Rectal smooth muscle tissue (tissue), 1 donor: Measurements from ENCODE around the gene EPN1.

Source experiments
- H3K27ac ChIP-seq: one replicate; pipeline ENCODE4 v1.7.0; 2013; ENCODE audit warnings: low read depth, low read length, inconsistent platforms
- H3K27me3 ChIP-seq: one replicate; pipeline ENCODE4 v1.7.0; 2013; ENCODE audit warnings: low read length; ENCODE audit not compliant: control insufficient read depth, insufficient read depth
- H3K36me3 ChIP-seq: one replicate; pipeline ENCODE4 v1.7.0; 2013; ENCODE audit warnings: low read length; ENCODE audit not compliant: control insufficient read depth, insufficient read depth
- H3K4me1 ChIP-seq: one replicate; pipeline ENCODE4 v1.7.0; 2013; ENCODE audit warnings: low read length; ENCODE audit not compliant: control insufficient read depth, insufficient read depth
- H3K4me3 ChIP-seq: one replicate; pipeline ENCODE4 v1.7.0; 2013; ENCODE audit warnings: low read length
- H3K9ac ChIP-seq: one replicate; pipeline ENCODE4 v1.7.0; 2013; ENCODE audit warnings: low read length

EPN1 gene

DNA sequence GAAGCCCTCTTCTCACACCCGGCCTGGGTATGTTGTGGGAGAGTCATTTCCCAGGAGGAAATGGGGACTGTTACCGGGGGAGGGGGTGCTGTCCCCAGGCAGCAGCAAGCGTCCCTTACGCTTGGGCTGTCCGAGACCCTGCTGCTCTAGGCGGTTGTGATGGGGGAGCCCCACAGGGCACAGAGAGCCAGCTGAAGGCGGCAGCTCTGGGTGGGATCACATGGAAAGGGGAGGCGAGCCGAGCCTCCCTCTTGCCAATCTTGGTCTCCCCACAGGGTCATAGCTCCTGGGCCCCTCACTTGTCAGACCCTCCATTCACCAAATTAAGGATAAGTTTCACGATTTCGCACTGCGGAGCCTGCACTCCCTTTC lies 22.0 kb downstream of the EPN1 start:
- Histone ChIP-seq H3K27me3 (no peaks in the 10 kb centered on the region), H3K4me3 (no peak overlapping the region), H3K36me3 (peaks cover 20% of the 10 kb centered on the region), H3K9ac (no peak overlapping the region), H3K4me1 (no peaks in the 10 kb centered on the region), H3K27ac (no peak overlapping the region)

DNA sequence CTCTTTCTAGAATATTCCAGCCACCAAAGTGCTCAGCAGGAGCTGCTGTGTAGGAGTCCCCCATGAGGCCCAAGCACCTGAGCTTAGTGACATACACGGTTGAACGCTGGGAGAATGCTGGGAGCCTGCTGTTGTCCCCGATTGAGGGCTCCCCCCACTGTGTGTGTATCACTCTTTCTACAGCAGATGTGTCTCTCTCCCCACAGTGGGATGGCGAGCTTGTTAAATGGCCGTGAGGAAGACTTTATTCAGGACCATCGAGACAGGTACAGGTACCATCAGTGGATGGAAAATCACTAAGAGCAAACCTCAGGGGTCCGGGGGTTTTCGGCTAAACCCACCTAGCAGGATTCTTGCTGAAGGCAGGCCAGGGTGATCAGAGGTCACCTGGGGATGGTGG lies 22.7 kb downstream of the EPN1 start:
- H3K4me1 ChIP-seq: no peaks in the 10 kb centered on the region
- H3K27ac ChIP-seq: no peak overlapping the region
- peaks cover 17% of the 10 kb centered on the region for H3K36me3 ChIP-seq
- no peaks in the 10 kb centered on the region for H3K27me3 ChIP-seq
- no peak overlapping the region for H3K4me3 ChIP-seq
- no peak overlapping the region for H3K9ac ChIP-seq

DNA sequence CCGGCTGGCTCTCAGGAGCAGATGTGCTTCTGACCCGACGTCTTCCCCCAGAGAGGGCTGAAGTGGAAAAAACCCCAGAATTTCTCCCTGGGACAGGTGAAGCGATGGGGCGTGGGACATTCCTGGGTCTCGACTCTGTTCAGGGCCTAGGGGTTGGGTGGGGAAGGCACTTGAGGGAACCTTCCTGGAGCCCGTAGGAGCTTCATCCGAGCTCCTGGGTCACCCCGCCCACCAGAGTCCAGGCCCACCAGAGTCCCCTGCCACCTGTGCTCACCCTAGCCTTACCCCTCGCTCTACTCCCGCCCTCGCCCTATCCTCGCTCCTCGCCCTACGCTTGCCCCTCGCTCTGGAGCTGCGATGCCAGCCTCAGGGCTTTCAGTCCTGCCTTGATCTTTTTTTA lies 23.2 kb downstream of the EPN1 start:
- no peak overlapping the region for H3K27ac ChIP-seq
- H3K27me3 ChIP-seq: no peaks in the 10 kb centered on the region
- H3K9ac ChIP-seq: no peak overlapping the region
- H3K36me3 ChIP-seq: peaks cover 12% of the 10 kb centered on the region
- no peak overlapping the region for H3K4me3 ChIP-seq
- no peaks in the 10 kb centered on the region for H3K4me1 ChIP-seq

DNA sequence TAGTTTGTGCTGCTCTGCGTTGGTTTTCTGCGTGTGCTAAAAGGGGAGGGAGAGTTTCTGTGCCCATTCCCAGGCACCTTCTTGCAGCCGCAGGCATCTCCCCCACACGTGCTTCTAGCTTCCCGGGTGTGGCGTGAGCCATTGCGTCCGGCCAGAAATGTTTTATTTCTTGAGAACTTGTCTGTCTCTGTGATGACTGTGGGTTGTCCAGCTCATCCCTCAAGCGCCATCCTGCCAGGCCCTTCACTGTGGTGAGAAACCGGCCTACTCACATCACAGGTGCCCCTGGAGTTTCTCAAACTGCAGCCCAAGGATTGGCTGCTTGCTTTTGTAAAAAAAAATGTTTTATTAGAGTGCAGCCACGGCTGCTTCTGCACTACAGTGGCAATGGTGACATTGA lies 24.2 kb downstream of the EPN1 start:
- no peaks in the 10 kb centered on the region for H3K27me3 ChIP-seq
- H3K36me3 ChIP-seq: peaks cover 11% of the 10 kb centered on the region
- no peak overlapping the region for H3K4me3 ChIP-seq
- no peak overlapping the region for H3K27ac ChIP-seq
- no peak overlapping the region for H3K9ac ChIP-seq
- no peaks in the 10 kb centered on the region for H3K4me1 ChIP-seq

DNA sequence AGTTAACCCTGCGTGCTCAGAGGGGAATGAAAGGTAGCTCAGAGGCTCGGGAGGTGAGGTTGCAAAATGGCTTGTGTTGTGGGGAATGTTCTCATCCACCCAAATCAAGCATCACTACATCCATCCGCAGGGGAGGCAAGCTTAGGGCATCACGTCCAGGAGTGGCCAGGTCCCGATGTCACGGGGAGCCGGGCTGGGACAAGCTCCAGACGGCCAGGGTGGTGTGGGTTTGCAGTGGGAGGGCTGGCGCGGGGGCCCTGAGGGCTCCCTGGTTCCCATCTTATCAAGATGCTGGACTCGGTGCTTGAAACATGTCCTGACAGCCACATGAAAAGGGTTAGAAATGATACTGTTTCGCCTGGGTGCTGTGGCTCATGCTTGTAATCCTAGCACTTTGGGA lies 25.8 kb downstream of the EPN1 start:
- H3K9ac ChIP-seq: no peak overlapping the region
- H3K27ac ChIP-seq: no peak overlapping the region
- H3K27me3 ChIP-seq: no peaks in the 10 kb centered on the region
- peaks cover 7% of the 10 kb centered on the region for H3K36me3 ChIP-seq
- no peaks in the 10 kb centered on the region for H3K4me1 ChIP-seq
- H3K4me3 ChIP-seq: no peak overlapping the region

DNA sequence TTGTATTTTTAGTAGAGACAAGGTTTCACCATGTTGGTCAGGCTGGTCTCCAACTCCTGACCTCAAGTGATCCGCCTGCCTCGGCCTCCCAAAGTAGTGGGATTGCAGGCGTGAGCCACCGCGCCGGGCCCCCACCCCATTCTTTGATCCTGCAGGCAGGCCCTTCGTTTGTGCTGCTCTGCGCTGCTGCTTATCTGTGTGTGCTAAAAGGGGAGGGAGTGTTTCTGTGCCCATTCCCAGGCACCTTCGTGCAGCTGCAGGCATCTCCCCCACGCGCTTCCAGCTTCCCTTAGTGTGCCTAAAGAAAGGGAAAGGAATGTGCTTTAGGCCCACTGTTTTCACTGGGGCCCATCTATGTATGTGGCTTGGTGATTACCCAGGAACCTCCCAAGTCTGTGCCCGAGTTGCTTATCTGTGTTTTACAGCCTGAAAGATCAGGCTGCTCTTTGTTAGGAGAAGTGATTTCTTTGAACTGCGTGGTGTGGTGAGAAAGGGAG lies 27.2 kb downstream of the EPN1 start:
- no peaks in the 10 kb centered on the region for H3K4me1 ChIP-seq
- H3K27ac ChIP-seq: no peak overlapping the region
- H3K4me3 ChIP-seq: no peak overlapping the region
- H3K36me3 ChIP-seq: peaks cover 3% of the 10 kb centered on the region
- H3K27me3 ChIP-seq: no peaks in the 10 kb centered on the region
- H3K9ac ChIP-seq: no peak overlapping the region

DNA sequence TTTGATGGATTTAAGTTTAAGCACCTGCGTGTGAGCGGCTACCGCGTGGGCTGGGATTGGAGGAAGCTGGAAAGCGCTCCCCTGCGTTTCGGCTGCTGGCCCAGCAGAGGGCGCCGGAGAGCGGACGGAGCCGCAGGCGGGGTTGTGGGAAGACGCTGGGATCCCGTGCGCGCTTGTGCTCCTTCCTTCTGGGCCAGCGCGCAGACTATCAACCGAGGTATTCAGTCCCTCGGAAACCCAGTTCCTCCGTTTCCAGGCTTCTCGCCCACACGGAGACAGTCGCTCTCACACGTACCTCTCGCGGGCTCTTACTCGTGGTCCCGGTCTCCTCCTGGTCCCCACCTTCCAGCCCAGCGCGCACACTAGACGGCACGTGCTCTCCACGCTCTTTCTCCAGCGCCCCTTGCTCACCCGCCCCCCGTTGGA lies 28.8 kb downstream of the EPN1 start:
- H3K9ac ChIP-seq: no peak overlapping the region
- no peaks in the 10 kb centered on the region for H3K27me3 ChIP-seq
- no peak overlapping the region for H3K4me3 ChIP-seq
- peaks cover 3% of the 10 kb centered on the region for H3K36me3 ChIP-seq
- no peak overlapping the region for H3K27ac ChIP-seq
- no peaks in the 10 kb centered on the region for H3K4me1 ChIP-seq

DNA sequence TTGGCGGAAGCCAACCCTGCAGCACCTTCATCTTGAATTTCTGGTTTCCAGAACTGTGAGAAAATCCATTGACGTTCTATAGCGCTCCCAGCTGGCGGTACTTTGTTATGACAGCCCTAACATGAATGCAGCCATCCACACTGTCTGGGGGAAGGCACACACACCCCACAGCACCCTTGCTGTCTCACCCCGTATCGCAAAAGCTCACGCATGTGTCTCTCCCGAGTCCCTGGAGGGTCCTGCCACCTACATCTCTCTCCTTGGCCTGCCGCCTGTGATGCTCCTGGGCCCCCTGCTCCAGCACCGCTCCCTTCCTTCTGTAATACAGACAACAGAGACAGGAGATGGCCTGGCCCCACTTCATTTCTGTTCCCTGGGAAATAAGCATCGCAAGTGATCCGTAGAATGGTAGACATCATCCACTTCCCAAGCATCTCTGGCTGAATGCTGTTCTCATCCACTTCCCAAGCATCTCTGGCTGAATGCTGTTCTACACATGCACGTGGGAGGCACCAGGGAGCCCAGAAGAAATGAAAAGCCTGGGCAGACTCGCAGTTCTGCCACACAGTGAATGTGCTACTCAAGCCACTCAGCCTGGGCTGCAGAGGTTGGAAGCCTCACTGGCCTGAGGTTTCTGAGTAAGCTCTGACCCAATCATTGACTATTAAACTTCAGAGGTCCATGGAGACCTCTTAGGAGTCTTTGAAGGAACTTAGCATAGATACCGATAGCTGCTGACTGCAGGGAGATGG lies 29.6 kb downstream of the EPN1 start:
- Histone ChIP-seq H3K27ac (no peak overlapping the region), H3K9ac (no peak overlapping the region), H3K27me3 (no peaks in the 10 kb centered on the region), H3K4me1 (no peaks in the 10 kb centered on the region), H3K36me3 (peaks cover 3% of the 10 kb centered on the region), H3K4me3 (no peak overlapping the region)

DNA sequence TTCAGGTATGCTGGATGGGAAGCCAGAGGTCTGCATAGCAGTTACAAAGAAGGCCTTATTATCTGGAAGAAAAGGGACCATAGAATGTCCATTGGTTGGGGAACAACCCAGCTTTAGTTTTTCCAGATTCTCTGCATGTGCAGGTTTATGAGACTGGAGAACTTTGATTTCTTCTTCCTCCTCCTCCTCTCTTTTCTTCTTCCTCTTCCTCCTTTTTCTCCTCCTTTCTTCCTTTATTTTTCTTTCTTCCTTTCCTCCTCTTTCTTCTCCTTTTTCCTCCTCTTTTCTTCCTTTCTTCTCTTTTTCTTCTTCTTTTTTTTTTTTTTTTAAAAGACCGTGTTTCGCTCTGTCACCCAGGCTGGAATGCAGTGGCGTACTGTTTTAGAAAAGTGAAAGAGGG lies 30.9 kb downstream of the EPN1 start:
- no peaks in the 10 kb centered on the region for H3K27me3 ChIP-seq
- no peak overlapping the region for H3K27ac ChIP-seq
- peaks cover 3% of the 10 kb centered on the region for H3K36me3 ChIP-seq
- H3K4me1 ChIP-seq: no peaks in the 10 kb centered on the region
- no peak overlapping the region for H3K4me3 ChIP-seq
- no peak overlapping the region for H3K9ac ChIP-seq

DNA sequence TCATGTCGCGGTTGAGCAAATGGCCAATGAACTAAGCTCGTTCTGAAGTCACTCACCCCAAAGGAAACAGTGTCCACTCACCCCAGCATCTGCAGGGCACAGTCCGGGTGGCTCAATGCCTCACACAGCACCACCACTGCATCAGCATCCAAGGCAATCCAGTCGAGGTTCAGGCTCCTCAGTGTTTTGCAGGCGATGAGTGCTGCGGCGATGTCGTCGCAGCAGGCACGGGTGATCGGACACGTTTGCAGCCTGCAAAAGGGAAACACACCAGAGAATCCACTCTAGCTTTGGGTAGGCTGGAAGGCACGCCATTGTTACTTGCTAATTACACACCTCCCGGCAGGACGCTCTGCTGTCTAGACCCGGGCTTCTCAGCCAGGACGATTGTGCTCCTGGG lies 36.7 kb downstream of the EPN1 start:
- Histone ChIP-seq H3K4me1 (no peaks in the 10 kb centered on the region), H3K9ac (no peak overlapping the region), H3K36me3 (no peaks in the 10 kb centered on the region), H3K4me3 (no peak overlapping the region), H3K27me3 (no peaks in the 10 kb centered on the region), H3K27ac (no peak overlapping the region)

DNA sequence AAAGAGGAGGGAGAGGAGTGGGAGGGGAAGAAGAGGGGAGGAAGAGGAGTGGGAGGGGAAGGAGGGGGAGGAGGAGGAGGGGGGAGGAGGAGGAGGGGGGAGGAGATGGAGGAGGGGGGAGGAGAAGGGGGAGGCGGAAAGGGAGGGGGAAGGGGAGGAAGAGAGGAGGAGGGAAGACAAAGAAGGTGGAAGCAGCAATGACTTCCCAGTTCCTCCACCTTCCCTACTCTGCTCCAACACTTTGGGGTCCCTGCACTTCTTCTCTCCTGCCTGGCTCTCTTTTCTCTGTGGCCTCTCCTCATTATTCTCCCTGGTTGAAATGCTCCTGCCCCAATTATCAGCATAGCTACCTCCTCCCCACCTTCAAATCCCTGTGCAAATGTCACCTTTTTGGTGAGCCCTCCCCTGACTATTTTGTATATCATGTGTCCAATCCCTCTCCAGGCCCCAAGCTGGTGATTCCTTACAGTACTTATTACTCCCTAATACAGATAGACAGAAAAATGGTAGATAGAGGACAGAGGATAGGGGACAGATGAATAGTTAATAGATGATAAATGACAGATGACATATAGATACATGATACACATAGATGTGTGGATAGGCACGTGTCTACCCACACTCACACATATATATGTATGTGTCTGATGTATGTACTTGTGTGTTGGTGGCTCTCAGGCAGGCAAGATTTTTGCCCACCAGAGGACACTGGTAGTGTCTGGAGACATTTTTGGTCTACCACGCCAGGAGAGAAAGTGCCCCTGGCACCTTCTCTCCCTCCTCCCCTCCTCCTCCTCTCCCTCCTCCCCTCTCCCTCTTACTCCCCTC lies 38.0 kb downstream of the EPN1 start:
- no peak overlapping the region for H3K4me3 ChIP-seq
- H3K9ac ChIP-seq: no peak overlapping the region
- H3K27ac ChIP-seq: no peak overlapping the region
- H3K36me3 ChIP-seq: no peaks in the 10 kb centered on the region
- no peaks in the 10 kb centered on the region for H3K27me3 ChIP-seq
- no peaks in the 10 kb centered on the region for H3K4me1 ChIP-seq

DNA sequence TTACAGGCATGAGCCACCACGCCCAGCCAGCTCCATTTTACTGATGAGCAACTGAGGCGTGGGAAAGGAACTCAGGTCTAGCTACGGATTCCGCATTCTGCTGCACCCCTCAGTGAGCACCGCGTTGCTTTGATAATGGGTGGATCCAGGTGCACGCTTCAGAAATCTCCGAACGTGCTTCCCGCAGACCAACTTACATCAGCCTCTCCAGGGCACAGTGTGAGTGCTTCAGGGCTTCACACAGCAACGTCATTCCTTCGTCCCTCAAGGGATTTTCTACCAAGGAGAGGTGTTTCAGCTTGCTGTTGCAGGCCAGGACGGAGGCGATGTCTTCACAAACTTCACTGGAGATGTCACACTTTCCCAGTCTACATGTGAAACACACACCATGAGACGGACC lies 41.5 kb downstream of the EPN1 start:
- no peaks in the 10 kb centered on the region for H3K27me3 ChIP-seq
- no peaks in the 10 kb centered on the region for H3K36me3 ChIP-seq

DNA sequence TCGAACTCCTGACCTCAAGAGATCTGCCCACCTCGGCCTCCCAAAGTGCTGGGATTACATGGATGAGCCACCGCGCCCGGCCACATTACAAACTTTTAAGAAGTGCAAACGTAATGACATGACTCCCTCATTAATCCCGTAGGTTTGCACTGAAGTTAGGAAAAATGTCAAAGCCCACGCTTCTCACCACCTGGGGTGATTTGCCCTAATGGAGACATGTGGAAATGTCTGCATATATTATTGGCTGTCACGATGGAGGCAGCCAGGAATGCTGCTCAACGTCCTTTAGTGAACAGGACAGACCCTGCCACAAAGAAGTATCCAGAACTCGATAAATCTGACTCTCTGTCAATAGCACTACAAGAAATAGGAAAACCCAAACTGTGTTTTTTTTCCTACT lies 42.2 kb downstream of the EPN1 start:
- Histone ChIP-seq H3K27ac (no peak overlapping the region), H3K9ac (no peak overlapping the region), H3K4me1 (no peaks in the 10 kb centered on the region), H3K27me3 (no peaks in the 10 kb centered on the region), H3K36me3 (no peaks in the 10 kb centered on the region), H3K4me3 (no peak overlapping the region)

More for the DNA sequence above, 41.5 kb downstream of the EPN1 start:
- no peak overlapping the region for H3K4me3 ChIP-seq
- H3K27ac ChIP-seq: no peak overlapping the region
- H3K4me1 ChIP-seq: no peaks in the 10 kb centered on the region
- no peak overlapping the region for H3K9ac ChIP-seq
